ENCODE measurements around the gene MFSD2B. TPM values are rescaled to one million over a fixed set of nuclear protein-coding genes. Genes with fewer than 3 reads are reported as not detected.

The MFSD2B gene
- polyA plus RNA-seq, 1 experiment, result 0.10 TPM

DNA sequence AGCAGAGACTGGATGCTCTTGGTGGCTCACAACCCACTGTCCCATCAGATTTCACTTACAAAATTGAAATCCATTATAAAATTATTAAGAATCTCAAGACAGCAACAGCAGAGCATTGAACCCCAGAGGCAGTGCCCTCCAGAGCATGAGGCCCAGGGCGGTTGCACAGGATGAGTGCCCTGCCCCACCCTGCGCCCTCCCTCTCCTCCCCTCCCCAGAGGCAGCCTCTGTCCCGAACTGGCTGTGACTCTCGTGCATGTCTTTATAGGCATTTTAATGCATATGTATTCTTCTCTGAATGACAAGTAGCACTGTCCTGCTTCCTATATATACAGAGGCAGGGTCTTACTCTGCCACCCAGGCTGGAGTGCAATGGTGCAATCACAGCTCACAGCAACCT lies 10.4 kb downstream of the MFSD2B start:
- peaks cover 5% of the 10 kb centered on the region; the same call in 1 of the 2 replicates for H3K36me3 ChIP-seq (ENCODE audit: control insufficient read depth, insufficient read depth, low read length)
- H3K4me3 ChIP-seq (ENCODE audit: low read depth, low read length), result no peak overlapping the region
- TF ChIP-seq, protein P1, sequence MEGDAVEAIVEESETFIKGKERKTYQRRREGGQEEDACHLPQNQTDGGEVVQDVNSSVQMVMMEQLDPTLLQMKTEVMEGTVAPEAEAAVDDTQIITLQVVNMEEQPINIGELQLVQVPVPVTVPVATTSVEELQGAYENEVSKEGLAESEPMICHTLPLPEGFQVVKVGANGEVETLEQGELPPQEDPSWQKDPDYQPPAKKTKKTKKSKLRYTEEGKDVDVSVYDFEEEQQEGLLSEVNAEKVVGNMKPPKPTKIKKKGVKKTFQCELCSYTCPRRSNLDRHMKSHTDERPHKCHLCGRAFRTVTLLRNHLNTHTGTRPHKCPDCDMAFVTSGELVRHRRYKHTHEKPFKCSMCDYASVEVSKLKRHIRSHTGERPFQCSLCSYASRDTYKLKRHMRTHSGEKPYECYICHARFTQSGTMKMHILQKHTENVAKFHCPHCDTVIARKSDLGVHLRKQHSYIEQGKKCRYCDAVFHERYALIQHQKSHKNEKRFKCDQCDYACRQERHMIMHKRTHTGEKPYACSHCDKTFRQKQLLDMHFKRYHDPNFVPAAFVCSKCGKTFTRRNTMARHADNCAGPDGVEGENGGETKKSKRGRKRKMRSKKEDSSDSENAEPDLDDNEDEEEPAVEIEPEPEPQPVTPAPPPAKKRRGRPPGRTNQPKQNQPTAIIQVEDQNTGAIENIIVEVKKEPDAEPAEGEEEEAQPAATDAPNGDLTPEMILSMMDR (IDR thresholded peaks at IDR 0.05; ENCODE audit: insufficient read depth, low read depth, low read length), result no peak
- CTCF ChIA-PET, result no interaction called here
- no peaks in the 10 kb centered on the region for H3K27me3 ChIP-seq (ENCODE audit: control insufficient read depth, insufficient read depth, low read length)
- no peak for DNase-seq (ENCODE audit: low read depth)
- POLR2A ChIA-PET, result no interaction called here

DNA sequence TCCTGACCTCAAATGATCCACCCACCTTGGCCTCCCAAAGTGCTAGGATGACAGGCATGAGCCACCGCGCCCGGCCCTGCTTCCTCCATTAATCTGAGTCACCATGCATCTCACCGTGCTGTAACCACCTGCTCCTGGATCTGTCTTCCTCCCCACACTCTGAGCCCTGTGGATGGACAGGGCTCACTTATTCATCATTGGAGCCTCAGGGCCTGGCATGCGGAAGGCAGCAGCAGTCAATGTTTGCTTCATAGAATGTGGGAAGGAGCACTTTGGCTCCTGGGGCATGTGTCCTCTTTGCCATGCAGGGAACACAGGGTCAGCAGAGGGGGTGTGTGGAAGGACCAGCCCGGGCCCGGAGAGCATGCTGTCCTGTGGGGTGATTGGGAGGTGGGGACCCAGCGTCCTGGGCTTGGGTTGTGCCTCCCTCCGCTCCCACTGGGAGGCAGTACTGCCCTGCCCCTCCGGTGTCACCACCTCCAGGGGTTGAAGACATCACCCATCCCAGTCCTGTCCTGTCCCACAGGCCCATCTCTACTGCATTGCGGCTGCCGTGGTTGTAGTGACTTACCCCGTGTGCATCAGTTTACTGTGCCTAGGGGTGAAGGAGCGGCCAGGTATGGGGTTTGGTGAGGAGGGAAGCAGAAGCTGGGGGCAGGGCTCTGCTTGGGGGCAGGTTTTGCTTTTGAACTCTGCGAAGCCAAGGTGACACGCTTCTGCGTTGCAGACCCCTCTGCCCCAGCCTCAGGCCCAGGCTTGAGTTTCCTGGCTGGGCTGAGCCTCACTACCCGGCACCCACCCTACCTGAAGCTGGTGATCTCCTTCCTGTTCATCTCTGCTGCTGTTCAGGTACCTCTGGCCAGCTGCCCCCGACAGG lies 11.5 kb downstream of the MFSD2B start:
- H3K27me3 ChIP-seq (ENCODE audit: control insufficient read depth, insufficient read depth, low read length), result no peaks in the 10 kb centered on the region
- H3K36me3 ChIP-seq (ENCODE audit: control insufficient read depth, insufficient read depth, low read length), result peaks cover 5% of the 10 kb centered on the region; the same call in 1 of the 2 replicates
- ChIA-PET POLR2A (no interaction called here), CTCF (interaction anchor here (0.6 kb wide), 1 partner anchor 151 kb away, joined by 4 read pairs; no protein-coding TSS in a partner anchor)
- TF ChIP-seq, protein P1 (IDR thresholded peaks at IDR 0.05; ENCODE audit: insufficient read depth, low read depth, low read length), result peak; percentile 29
- H3K4me3 ChIP-seq (ENCODE audit: low read depth, low read length), result no peak overlapping the region
- no peak for DNase-seq (ENCODE audit: low read depth)

DNA sequence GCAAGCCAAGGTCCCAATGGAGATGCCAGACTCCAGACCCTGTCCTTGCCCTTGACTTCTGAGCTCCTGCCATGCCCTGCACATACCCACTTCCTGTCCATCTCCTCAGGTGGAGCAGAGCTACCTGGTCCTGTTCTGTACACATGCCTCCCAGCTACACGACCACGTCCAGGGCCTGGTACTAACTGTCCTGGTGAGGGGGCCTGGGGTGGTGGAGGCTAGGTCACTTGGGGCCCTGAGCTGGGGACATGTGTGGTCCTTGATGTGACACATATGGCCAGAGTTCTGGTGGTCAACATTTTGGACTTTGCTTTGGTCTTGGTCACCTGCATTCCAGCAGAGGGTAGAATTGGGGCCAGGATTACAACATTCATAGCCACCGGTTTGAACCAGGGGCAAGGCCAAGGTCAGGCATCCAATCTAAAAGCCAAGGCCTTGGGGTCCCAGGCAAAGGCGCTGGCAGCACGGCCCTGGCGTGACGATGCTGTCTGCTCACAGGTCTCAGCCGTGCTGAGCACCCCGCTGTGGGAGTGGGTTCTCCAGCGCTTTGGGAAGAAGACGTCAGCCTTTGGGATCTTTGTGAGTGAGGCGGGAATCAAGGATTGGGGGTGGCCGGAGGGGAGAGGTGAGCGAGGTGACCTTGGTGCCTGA lies 12.6 kb downstream of the MFSD2B start:
- POLR2A ChIA-PET, result no interaction called here
- peaks cover 5% of the 10 kb centered on the region; the same call in 1 of the 2 replicates for H3K36me3 ChIP-seq (ENCODE audit: control insufficient read depth, insufficient read depth, low read length)
- CTCF ChIA-PET, result no interaction called here
- H3K27me3 ChIP-seq (ENCODE audit: control insufficient read depth, insufficient read depth, low read length), result no peaks in the 10 kb centered on the region
- DNase-seq (ENCODE audit: low read depth), result no peak
- TF ChIP-seq, protein P1 (IDR thresholded peaks at IDR 0.05; ENCODE audit: insufficient read depth, low read depth, low read length), result no peak
- H3K4me3 ChIP-seq (ENCODE audit: low read depth, low read length), result no peak overlapping the region

DNA sequence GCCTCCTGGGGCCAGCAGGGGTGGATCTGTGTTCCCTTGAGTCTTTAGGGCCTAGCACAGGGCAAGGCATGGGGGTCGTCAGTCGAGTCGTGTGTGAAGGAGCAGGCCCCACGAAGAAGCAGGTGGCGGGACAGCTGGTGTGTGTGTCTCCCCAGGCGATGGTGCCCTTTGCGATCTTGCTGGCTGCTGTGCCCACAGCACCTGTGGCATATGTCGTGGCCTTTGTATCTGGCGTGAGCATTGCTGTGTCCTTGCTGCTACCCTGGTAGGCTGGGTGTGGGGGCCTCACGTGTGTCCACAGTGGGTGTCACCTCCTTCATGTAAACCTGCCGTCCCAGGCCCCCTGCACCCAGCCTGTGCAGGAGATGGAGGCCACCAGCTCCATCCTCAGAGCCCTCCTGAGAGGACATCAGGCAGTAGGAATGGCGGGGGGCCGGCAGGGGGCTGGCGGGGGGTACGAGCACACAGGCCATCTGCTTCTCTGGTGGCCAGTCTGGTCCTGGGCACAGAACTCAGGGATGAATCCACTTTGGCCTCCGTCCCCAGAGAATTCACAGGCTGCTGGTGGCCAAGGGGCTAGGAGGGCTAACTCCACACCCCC lies 13.2 kb downstream of the MFSD2B start:
- DNase-seq (ENCODE audit: low read depth), result no peak
- H3K4me3 ChIP-seq (ENCODE audit: low read depth, low read length), result no peak overlapping the region
- CTCF ChIA-PET, result interaction anchor here (1.4 to 1.5 kb wide), 2 partner anchors 23 to 96 kb away, joined by 3 to 6 read pairs; partner anchors contain the start of gene ATAD2B
- POLR2A ChIA-PET, result no interaction called here
- TF ChIP-seq, protein P1 (IDR thresholded peaks at IDR 0.05; ENCODE audit: insufficient read depth, low read depth, low read length), result no peak
- peaks cover 5% of the 10 kb centered on the region; the same call in 1 of the 2 replicates for H3K36me3 ChIP-seq (ENCODE audit: control insufficient read depth, insufficient read depth, low read length)
- no peaks in the 10 kb centered on the region for H3K27me3 ChIP-seq (ENCODE audit: control insufficient read depth, insufficient read depth, low read length)

DNA sequence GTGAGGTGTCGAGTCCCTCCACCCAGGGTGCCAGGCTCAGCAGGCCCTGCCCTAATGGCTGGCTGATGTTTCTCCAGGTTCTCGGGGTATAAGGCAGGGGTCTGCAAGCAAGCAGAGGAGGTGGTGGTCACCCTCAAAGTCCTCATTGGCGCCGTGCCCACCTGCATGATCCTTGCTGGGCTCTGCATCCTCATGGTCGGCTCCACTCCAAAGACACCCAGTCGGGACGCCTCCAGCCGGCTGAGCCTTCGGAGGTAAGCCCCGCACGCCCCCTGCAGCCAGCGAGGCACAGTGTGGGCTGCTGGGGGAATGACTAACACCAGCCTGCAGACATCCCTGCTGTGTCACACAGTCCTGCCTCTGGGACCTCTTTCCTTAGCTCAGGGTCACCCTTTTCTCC lies 14.1 kb downstream of the MFSD2B start:
- CTCF ChIA-PET, result interaction anchor here (1.0 to 1.5 kb wide), 3 partner anchors 13 to 97 kb away, joined by 3 to 6 read pairs (median 3); partner anchors contain the start of gene ATAD2B
- Histone ChIP-seq H3K4me3 (ENCODE audit: low read depth, low read length) (no peak overlapping the region), H3K27me3 (ENCODE audit: control insufficient read depth, insufficient read depth, low read length) (no peaks in the 10 kb centered on the region), H3K36me3 (ENCODE audit: control insufficient read depth, insufficient read depth, low read length) (peaks cover 5% of the 10 kb centered on the region; the same call in 1 of the 2 replicates)
- DNase-seq (ENCODE audit: low read depth), result no peak
- TF ChIP-seq, protein P1 (IDR thresholded peaks at IDR 0.05; ENCODE audit: insufficient read depth, low read depth, low read length), result peak; percentile 43
- POLR2A ChIA-PET, result no interaction called here

Measured in BJ (cell line).